ENCODE data around the gene JADE2. TPM values are rescaled to one million over a fixed set of nuclear protein-coding genes. Genes with fewer than 3 reads are reported as not detected.

Gene JADE2
- total and polyA plus RNA-seq, 11 donors = 8.3 to 54.8 (median 30.5) TPM

DNA sequence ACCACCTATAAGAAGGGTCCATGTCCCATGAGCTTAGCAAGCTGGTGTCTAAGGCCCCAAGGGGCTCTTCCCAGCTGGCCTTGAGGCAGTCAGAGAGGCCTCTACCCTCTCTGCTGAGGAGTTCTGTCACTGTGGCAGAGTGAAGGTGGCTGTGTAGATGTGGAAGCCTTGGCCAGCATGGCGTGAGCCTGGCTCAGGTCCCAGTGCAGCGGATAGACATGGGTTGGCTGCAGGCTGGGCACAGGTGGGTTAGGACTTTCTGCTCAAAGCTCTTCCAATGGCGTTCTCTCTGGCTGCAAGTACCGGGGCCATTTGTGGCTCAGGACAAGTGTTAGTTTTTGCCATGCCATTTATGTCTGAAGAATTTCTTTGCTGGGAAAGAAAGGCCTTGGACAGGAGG is 47.3 kb downstream of the JADE2 start:
- ATAC-seq (no peak), DNase-seq (no peak)
- intact Hi-C loops (cut with DNase I) = no loop called here
- H3K9me3 ChIP-seq = no peaks in the 10 kb centered on the region
- H3K27me3 ChIP-seq = no peaks in the 10 kb centered on the region
- WGBS, 4 donors = 80 to 100% (median 90%) methylated on average over 1 to 4 of the region's 4 CpGs
- peaks cover 0 to 86% (median 74%) of the 10 kb centered on the region in 9 donors for H3K36me3 ChIP-seq
- H3K4me1 ChIP-seq = peaks cover 16 to 79% (median 47%) of the 10 kb centered on the region in 12 donors
- no peak for TF ChIP-seq POLR2A (IDR thresholded peaks at IDR 0.05)
- peak overlapping the region in 4 of 12 donors; percentile 6 to 81 (median 40) for H3K27ac ChIP-seq
- no peak overlapping the region for H3K4me3 ChIP-seq

DNA sequence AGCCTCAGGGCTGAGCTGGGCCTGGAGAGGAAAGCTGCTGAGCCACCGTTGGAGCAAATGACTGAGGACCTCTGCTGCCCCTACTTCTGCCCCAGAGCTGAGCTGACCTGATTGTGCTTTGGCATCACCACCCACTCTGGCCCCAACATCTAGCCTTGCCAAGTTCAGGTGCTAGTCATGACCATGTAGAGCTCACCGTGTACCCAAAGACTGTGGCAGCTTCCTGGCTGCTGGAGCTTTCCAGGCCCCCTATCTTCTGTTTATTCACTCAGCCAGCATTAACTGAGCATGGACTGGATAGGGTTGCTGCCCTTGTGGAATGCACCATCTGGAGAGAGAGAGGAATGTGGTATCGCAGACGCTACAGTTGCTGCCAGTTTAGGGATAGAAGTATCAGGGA is 49.1 kb downstream of the JADE2 start:
- 38 to 46% (median 44%) methylated on average over 4 of the region's 4 CpGs for WGBS, 4 donors

DNA sequence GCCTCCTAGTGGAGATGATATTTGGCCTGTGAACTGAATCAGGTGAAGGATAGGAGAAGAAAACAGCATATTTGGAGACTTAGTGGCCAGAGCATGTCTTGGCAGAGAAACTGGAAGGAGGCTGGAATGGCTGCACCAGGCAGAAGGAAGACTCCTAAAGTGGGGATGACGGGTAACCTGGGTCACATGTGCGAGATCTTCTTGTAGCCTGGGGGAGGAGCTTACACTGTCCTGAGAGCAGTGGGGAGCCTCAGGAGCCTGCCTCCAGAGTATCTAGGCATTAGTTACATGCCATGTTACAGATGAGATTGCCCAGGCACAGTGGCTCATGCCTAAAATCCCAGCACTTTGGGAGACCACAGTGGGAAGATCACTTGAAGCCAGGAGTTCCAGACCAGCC is 49.8 kb downstream of the JADE2 start:
- intact Hi-C loops (cut with DNase I) = loop anchor here (2.0 to 5.0 kb wide), 5 partner anchors 48 to 203 kb away; partner anchors contain the start of genes CDKN2AIPNL (in 8 of the 10), JADE2 (in 7 of the 10) and UBE2B (in 2 of the 10)
- WGBS, 4 donors = 53 to 71% (median 67%) methylated on average over 2 of the region's 2 CpGs
- Histone ChIP-seq H3K4me3 (no peak overlapping the region), H3K9me3 (no peaks in the 10 kb centered on the region), H3K27me3 (no peaks in the 10 kb centered on the region), H3K27ac (peak overlapping the region in 9 of 12 donors; percentile 17 to 80 (median 41)), H3K4me1 (peaks cover 0 to 54% (median 24%) of the 10 kb centered on the region in 12 donors), H3K36me3 (peaks cover 0 to 98% (median 84%) of the 10 kb centered on the region in 9 donors)
- ATAC-seq (no peak), DNase-seq (peak in 1 of 5 donors; percentile 15)
- no peak for TF ChIP-seq POLR2A (IDR thresholded peaks at IDR 0.05)
- TF ChIP-seq, protein P1, sequence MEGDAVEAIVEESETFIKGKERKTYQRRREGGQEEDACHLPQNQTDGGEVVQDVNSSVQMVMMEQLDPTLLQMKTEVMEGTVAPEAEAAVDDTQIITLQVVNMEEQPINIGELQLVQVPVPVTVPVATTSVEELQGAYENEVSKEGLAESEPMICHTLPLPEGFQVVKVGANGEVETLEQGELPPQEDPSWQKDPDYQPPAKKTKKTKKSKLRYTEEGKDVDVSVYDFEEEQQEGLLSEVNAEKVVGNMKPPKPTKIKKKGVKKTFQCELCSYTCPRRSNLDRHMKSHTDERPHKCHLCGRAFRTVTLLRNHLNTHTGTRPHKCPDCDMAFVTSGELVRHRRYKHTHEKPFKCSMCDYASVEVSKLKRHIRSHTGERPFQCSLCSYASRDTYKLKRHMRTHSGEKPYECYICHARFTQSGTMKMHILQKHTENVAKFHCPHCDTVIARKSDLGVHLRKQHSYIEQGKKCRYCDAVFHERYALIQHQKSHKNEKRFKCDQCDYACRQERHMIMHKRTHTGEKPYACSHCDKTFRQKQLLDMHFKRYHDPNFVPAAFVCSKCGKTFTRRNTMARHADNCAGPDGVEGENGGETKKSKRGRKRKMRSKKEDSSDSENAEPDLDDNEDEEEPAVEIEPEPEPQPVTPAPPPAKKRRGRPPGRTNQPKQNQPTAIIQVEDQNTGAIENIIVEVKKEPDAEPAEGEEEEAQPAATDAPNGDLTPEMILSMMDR (IDR thresholded peaks at IDR 0.05) = no peak

More for the DNA sequence above, 49.1 kb downstream of the JADE2 start:
- ATAC-seq = peak; percentile 63 to 86 (median 73)
- Histone ChIP-seq H3K36me3 (peaks cover 0 to 97% (median 85%) of the 10 kb centered on the region in 9 donors), H3K4me1 (peaks cover 6 to 62% (median 31%) of the 10 kb centered on the region in 12 donors), H3K27ac (peak overlapping the region in 10 of 12 donors; percentile 17 to 80 (median 50)), H3K27me3 (no peaks in the 10 kb centered on the region), H3K9me3 (no peaks in the 10 kb centered on the region), H3K4me3 (no peak overlapping the region)
- TF ChIP-seq POLR2A (IDR thresholded peaks at IDR 0.05) = no peak
- TF ChIP-seq, protein P1 (IDR thresholded peaks at IDR 0.05) = peak in 2 of 12 donors; percentile 2 to 19
- intact Hi-C loops (cut with DNase I) = loop anchor here in 3 of 10 donors (1.0 to 2.0 kb wide), 3 partner anchors 20 to 164 kb away; partner anchors contain the start of gene CDKN2AIPNL (in 1 of the 3)
- peak in 3 of 5 donors; percentile 62 to 73 (median 63) for DNase-seq

DNA sequence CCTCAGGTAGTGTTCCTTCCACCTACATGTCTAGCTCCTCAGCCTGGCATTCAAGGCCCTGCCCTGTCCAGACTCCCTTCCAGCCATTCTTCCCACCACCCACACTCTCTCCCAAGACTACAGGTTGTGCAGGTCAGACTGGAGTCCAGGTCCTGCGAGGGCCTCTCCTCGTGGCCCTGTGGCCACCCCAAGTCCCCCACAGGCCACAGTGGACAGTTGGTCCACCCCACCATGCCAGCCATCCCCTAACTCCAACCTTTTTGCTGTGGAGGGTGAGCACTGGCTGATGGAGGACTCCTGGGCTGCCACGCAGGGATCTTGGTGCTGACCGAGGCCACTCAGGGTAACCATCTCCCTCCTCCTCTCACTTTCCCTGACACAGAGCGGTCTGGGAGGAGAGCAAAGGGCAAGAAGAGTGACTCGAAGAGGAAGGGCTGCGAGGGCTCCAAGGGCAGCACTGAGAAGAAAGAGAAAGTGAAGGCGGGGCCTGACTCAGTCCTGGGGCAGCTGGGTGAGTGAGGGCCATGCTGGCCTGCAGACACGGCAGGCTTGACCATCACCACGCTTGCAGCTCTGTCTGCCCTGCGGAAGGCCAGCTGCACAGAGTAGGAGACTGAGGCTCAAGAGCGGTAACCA is 51.0 kb downstream of the JADE2 start:
- whole genome bisulfite sequencing, 4 donors = 82 to 92% (median 89%) methylated on average over 11 to 12 of the region's 12 CpGs
- no peak for TF ChIP-seq POLR2A (IDR thresholded peaks at IDR 0.05)
- TF ChIP-seq, protein P1 (IDR thresholded peaks at IDR 0.05) = no peak
- H3K9me3 ChIP-seq = no peaks in the 10 kb centered on the region
- peaks cover 0 to 92% (median 83%) of the 10 kb centered on the region in 9 donors for H3K36me3 ChIP-seq
- DNase-seq (peak in 1 of 5 donors; percentile 15), ATAC-seq (no peak)
- no peaks in the 10 kb centered on the region for H3K27me3 ChIP-seq
- peak overlapping the region in 5 of 12 donors; percentile 19 to 70 (median 31) for H3K27ac ChIP-seq
- intact Hi-C loops (cut with DNase I) = loop anchor here (1.0 to 5.0 kb wide), 4 partner anchors 49 to 204 kb away; partner anchors contain the start of genes CDKN2AIPNL (in 8 of the 10), JADE2 (in 7 of the 10) and UBE2B (in 2 of the 10)
- no peak overlapping the region for H3K4me3 ChIP-seq
- peaks cover 0 to 49% (median 25%) of the 10 kb centered on the region in 12 donors for H3K4me1 ChIP-seq

All from heart left ventricle (tissue), 16 donors.